ENCODE measurements around the gene C1orf159.

The C1orf159 gene

DNA sequence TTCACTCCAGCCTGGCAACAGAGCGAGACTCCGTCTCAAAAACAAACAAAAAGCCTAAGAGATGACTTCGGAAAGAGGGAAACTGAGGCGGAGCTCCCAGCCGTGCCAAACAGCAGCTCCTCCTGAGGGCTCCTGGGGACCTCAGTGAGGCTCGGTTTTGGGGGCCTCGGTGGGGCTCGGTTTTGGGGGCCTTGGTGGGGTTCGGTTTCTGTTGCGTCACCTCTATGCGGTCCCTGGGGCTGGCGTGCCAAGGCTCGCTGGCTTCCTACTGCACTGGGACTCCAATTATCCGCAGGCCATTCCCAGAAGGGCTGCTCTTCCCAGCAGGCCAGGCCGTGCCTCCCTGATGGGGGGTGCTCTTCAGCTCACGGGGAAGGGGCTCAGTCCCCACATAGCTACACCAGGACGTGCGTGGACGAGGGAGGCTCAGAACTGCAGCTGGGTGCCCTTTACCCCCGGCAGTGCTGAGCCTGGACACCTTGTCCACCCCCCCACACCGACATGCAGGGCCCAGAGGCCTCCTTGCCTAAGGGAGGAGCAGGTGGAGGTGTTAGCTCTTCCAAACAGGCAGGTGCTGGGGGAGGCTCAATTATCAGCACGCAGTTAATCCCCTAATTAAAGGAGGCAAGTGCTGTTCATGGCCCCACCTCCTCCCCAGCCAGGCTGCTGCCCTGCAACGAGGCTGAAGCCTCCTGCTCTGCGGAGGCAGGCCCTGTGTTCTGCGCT, 5.1 kb upstream of the C1orf159 start:
- Histone ChIP-seq H3K4me3 (replicated peaks; ENCODE audit: insufficient read depth, low read length) (no peak overlapping the region), H3K27ac (replicated peaks) (no peak overlapping the region), H3K27me3 (ENCODE audit: insufficient read depth, poor library complexity, severe bottlenecking) (peaks cover 18% of the 10 kb centered on the region)
- TF ChIP-seq SPI1 (IDR thresholded peaks at IDR 0.05; ENCODE audit: borderline replicate concordance, low read depth) (no peak), POLR2AphosphoS5 (IDR thresholded peaks at IDR 0.05; ENCODE audit: low read depth) (no peak), GABPA (IDR thresholded peaks at IDR 0.05; ENCODE audit: low read depth) (no peak)
- TF ChIP-seq, protein P1, sequence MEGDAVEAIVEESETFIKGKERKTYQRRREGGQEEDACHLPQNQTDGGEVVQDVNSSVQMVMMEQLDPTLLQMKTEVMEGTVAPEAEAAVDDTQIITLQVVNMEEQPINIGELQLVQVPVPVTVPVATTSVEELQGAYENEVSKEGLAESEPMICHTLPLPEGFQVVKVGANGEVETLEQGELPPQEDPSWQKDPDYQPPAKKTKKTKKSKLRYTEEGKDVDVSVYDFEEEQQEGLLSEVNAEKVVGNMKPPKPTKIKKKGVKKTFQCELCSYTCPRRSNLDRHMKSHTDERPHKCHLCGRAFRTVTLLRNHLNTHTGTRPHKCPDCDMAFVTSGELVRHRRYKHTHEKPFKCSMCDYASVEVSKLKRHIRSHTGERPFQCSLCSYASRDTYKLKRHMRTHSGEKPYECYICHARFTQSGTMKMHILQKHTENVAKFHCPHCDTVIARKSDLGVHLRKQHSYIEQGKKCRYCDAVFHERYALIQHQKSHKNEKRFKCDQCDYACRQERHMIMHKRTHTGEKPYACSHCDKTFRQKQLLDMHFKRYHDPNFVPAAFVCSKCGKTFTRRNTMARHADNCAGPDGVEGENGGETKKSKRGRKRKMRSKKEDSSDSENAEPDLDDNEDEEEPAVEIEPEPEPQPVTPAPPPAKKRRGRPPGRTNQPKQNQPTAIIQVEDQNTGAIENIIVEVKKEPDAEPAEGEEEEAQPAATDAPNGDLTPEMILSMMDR (IDR thresholded peaks at IDR 0.05; ENCODE audit: insufficient read depth, low read length): no peak
- TF ChIP-seq, protein P2, sequence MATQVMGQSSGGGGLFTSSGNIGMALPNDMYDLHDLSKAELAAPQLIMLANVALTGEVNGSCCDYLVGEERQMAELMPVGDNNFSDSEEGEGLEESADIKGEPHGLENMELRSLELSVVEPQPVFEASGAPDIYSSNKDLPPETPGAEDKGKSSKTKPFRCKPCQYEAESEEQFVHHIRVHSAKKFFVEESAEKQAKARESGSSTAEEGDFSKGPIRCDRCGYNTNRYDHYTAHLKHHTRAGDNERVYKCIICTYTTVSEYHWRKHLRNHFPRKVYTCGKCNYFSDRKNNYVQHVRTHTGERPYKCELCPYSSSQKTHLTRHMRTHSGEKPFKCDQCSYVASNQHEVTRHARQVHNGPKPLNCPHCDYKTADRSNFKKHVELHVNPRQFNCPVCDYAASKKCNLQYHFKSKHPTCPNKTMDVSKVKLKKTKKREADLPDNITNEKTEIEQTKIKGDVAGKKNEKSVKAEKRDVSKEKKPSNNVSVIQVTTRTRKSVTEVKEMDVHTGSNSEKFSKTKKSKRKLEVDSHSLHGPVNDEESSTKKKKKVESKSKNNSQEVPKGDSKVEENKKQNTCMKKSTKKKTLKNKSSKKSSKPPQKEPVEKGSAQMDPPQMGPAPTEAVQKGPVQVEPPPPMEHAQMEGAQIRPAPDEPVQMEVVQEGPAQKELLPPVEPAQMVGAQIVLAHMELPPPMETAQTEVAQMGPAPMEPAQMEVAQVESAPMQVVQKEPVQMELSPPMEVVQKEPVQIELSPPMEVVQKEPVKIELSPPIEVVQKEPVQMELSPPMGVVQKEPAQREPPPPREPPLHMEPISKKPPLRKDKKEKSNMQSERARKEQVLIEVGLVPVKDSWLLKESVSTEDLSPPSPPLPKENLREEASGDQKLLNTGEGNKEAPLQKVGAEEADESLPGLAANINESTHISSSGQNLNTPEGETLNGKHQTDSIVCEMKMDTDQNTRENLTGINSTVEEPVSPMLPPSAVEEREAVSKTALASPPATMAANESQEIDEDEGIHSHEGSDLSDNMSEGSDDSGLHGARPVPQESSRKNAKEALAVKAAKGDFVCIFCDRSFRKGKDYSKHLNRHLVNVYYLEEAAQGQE (IDR thresholded peaks at IDR 0.05; ENCODE audit: insufficient replicate concordance, low read depth): no peak
- no peak for DNase-seq (ENCODE audit: low read depth in 1 of 2, low spot score in 1 of 2)

DNA sequence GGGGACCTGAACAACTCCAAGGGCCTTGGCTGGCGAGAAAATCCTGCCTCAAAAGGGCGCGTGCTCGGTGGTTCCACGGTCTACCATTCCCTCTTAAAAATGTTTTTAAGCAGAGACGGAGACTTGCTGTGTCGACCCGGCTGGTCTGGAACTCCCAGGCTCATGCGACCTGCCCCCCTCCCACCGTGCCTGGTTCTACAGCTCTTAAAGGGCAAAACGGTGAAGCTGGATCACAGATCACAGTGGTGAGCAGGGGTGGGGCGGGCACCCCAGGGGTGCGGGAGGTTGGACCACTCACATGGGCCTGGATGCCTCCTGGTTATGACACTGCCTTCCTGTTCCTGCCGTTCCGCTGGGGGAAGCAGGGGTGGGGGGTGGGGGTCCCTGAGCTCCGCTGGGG, 4.2 kb upstream of the C1orf159 start:
- TF ChIP-seq, protein P1 (IDR thresholded peaks at IDR 0.05; ENCODE audit: insufficient read depth, low read length): no peak
- TF ChIP-seq, protein P2 (IDR thresholded peaks at IDR 0.05; ENCODE audit: insufficient replicate concordance, low read depth): no peak
- TF ChIP-seq SPI1 (IDR thresholded peaks at IDR 0.05; ENCODE audit: borderline replicate concordance, low read depth) (no peak), POLR2AphosphoS5 (IDR thresholded peaks at IDR 0.05; ENCODE audit: low read depth) (no peak), GABPA (IDR thresholded peaks at IDR 0.05; ENCODE audit: low read depth) (no peak)
- H3K27ac ChIP-seq (replicated peaks): no peak overlapping the region
- no peak overlapping the region for H3K4me3 ChIP-seq (replicated peaks; ENCODE audit: insufficient read depth, low read length)
- peaks cover 18% of the 10 kb centered on the region for H3K27me3 ChIP-seq (ENCODE audit: insufficient read depth, poor library complexity, severe bottlenecking)
- DNase-seq (ENCODE audit: low read depth in 1 of 2, low spot score in 1 of 2): no peak

DNA sequence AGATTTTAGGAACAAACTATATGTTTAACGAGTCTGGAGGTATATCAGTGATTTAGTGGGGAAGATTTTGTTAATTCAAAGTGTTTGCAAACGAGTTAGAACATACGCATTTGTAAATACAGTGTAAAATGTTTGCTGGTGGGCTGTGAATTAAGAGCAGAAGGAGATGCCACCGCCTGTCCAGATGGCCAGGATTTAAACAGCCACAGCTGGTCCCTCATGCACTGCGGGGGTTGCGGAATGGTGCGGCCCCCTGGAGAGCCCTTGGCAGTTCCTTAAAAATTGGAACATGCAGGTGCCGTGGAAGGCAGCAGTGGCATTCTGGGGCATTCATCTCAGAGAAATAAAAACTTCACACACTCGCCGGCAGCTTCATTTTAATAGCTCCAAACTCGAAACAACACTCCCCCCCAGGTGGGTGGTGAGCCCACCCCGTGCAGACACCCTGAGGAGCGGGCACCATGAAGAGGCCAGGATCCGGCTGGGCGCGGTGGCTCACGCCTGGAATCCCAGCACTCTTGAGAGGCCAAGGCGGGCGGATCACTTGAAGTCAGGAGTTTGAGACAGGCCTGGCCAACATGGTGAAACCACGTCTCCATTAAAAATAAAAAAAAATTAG, 3.5 kb upstream of the C1orf159 start:
- peaks cover 18% of the 10 kb centered on the region for H3K27me3 ChIP-seq (ENCODE audit: insufficient read depth, poor library complexity, severe bottlenecking)
- H3K27ac ChIP-seq (replicated peaks): no peak overlapping the region
- DNase-seq (ENCODE audit: low read depth in 1 of 2, low spot score in 1 of 2): no peak
- no peak overlapping the region for H3K4me3 ChIP-seq (replicated peaks; ENCODE audit: insufficient read depth, low read length)
- TF ChIP-seq SPI1 (IDR thresholded peaks at IDR 0.05; ENCODE audit: borderline replicate concordance, low read depth): peak; percentile 4; the same call in 1 of the 2 replicates
- no peak for TF ChIP-seq POLR2AphosphoS5 (IDR thresholded peaks at IDR 0.05; ENCODE audit: low read depth)
- TF ChIP-seq, protein P1 (IDR thresholded peaks at IDR 0.05; ENCODE audit: insufficient read depth, low read length): no peak
- TF ChIP-seq, protein P2 (IDR thresholded peaks at IDR 0.05; ENCODE audit: insufficient replicate concordance, low read depth): no peak
